GM23338 (cell line): Measurements from ENCODE around the gene KRTAP17-1. TPM values are rescaled to one million over a fixed set of nuclear protein-coding genes. Genes with fewer than 3 reads are reported as not detected.

Source experiments
- ATAC-seq: fragments of 200-7000 bp; cut with Tn5 transposase; 3 replicates; pipeline ENCODE4 v1.9.1; 2020
- DNase-seq: peaks from one replicate; pipeline ENCODE4 v3.0.0-alpha.2; 2015; ENCODE audit warnings: low spot score
- H2AFZ ChIP-seq: fragments of 200-600 bp; sonication (generic); 2 replicates; pipeline ENCODE4 v1.8.0; 2016; ENCODE audit warnings: antibody characterized with exemption, mild to moderate bottlenecking, moderate library complexity
- H3F3A ChIP-seq: fragments of 200-600 bp; sonication (generic); replicated peaks from 2 replicates; pipeline ENCODE4 v1.8.0; 2017; ENCODE audit warnings: antibody characterized with exemption, mixed run types, low read depth
- H3K27ac ChIP-seq: fragments of 200-600 bp; sonication (generic); 2 replicates; pipeline ENCODE4 v1.6.1; 2016; ENCODE audit warnings: low read depth
- H3K27me3 ChIP-seq: fragments of 200-600 bp; sonication (generic); 2 replicates; pipeline ENCODE4 v1.8.0; 2016; ENCODE audit warnings: mild to moderate bottlenecking, mixed run types, moderate library complexity; ENCODE audit not compliant: insufficient read depth
- H3K36me3 ChIP-seq: fragments of 200-600 bp; sonication (generic); 2 replicates; pipeline ENCODE4 v1.8.0; 2016; ENCODE audit warnings: mild to moderate bottlenecking; ENCODE audit not compliant: insufficient read depth
- H3K4me1 ChIP-seq: fragments of 200-600 bp; sonication (generic); 2 replicates; pipeline ENCODE4 v1.8.0; 2016; ENCODE audit warnings: mild to moderate bottlenecking, moderate library complexity; ENCODE audit not compliant: insufficient read depth
- H3K4me2 ChIP-seq: fragments of 200-600 bp; sonication (generic); 2 replicates; pipeline ENCODE4 v1.7.1; 2017; ENCODE audit warnings: mixed run types
- H3K4me3 ChIP-seq: fragments of 200-600 bp; sonication (generic); 2 replicates; pipeline ENCODE4 v1.6.1; 2016; ENCODE audit warnings: mixed run types
- H3K79me2 ChIP-seq: fragments of 200-600 bp; sonication (generic); replicated peaks from 2 replicates; pipeline ENCODE4 v1.8.0; 2017; ENCODE audit warnings: mild to moderate bottlenecking; ENCODE audit not compliant: insufficient read depth
- H3K9me2 ChIP-seq: fragments of 200-600 bp; sonication (generic); 2 replicates; pipeline ENCODE4 v1.8.0; 2017; ENCODE audit not compliant: insufficient read depth
- H4K20me1 ChIP-seq: fragments of 200-600 bp; sonication (generic); replicated peaks from 2 replicates; pipeline ENCODE4 v1.8.0; 2017; ENCODE audit warnings: mild to moderate bottlenecking; ENCODE audit not compliant: insufficient read depth
- H3K27ac Mint-ChIP-seq: 2 replicates; pipeline ENCODE4 v1.8.0; 2020; ENCODE audit warnings: inconsistent platforms, mild to moderate bottlenecking, moderate library complexity, mixed read lengths
- H3K27me3 Mint-ChIP-seq: 3 replicates; pipeline ENCODE4 v1.8.0; 2022; ENCODE audit warnings: low read depth, mild to moderate bottlenecking, moderate library complexity, mixed read lengths, inconsistent platforms; ENCODE audit not compliant: insufficient read depth, poor library complexity
- H3K36me3 Mint-ChIP-seq: 3 replicates; pipeline ENCODE4 v1.8.0; 2021; ENCODE audit warnings: low read depth, mild to moderate bottlenecking, inconsistent platforms, moderate library complexity, mixed read lengths
- H3K4me1 Mint-ChIP-seq: 3 replicates; pipeline ENCODE4 v1.8.0; 2020; ENCODE audit warnings: mild to moderate bottlenecking, inconsistent platforms, mixed read lengths
- H3K4me3 Mint-ChIP-seq: 3 replicates; pipeline ENCODE4 v1.8.0; 2021; ENCODE audit warnings: moderate library complexity, mild to moderate bottlenecking, inconsistent platforms, mixed read lengths
- H3K9me3 Mint-ChIP-seq: 3 replicates; pipeline ENCODE4 v1.8.0; 2020; ENCODE audit warnings: moderate library complexity, mild to moderate bottlenecking, inconsistent platforms, mixed read lengths
- CREB1 ChIP-seq: fragments of 250-450 bp; sonication (Bioruptor Pico); IDR thresholded peaks from 2 replicates; pipeline ENCODE4 v1.5.0; 2020; ENCODE audit warnings: low read depth, mild to moderate bottlenecking, moderate library complexity
- EZH2 ChIP-seq: fragments of 200-600 bp; sonication (generic); IDR thresholded peaks from one replicate; pipeline ENCODE4 v1.8.0; 2017; ENCODE audit warnings: antibody characterized with exemption, mild to moderate bottlenecking, low read depth; ENCODE audit not compliant: unreplicated experiment
- EZH2phosphoT487 ChIP-seq: fragments of 200-600 bp; sonication (generic); IDR thresholded peaks from one replicate; pipeline ENCODE4 v1.8.1; 2018; ENCODE audit warnings: antibody characterized with exemption; ENCODE audit not compliant: unreplicated experiment
- JUNB ChIP-seq: IDR thresholded peaks from one replicate; pipeline ENCODE4 v1.6.1; 2016; ENCODE audit warnings: antibody characterized with exemption; ENCODE audit not compliant: unreplicated experiment
- NANOG ChIP-seq: IDR thresholded peaks from 2 replicates; pipeline ENCODE4 v1.6.1; 2016; ENCODE audit warnings: antibody characterized with exemption, borderline replicate concordance
- POLR2AphosphoS5 ChIP-seq: IDR thresholded peaks from 2 replicates; pipeline ENCODE4 v1.6.1; 2016; ENCODE audit warnings: antibody characterized with exemption, low read depth
- STAT1 ChIP-seq: IDR thresholded peaks from one replicate; pipeline ENCODE4 v1.6.1; 2016; ENCODE audit warnings: antibody characterized with exemption; ENCODE audit not compliant: unreplicated experiment
- ZNF114 ChIP-seq: fragments of 250-450 bp; sonication (Bioruptor Pico); IDR thresholded peaks from 2 replicates; pipeline ENCODE4 v1.5.0; 2020; ENCODE audit warnings: mild to moderate bottlenecking, moderate library complexity
- ZNF331 ChIP-seq: fragments of 250-450 bp; sonication (Bioruptor Pico); IDR thresholded peaks from 2 replicates; pipeline ENCODE4 v1.5.0; 2020; ENCODE audit warnings: low read depth, mild to moderate bottlenecking, moderate library complexity
- polyA plus RNA-seq: library from polyadenylated mRNA; unstranded; fragments of >200 nt; fragmentation: Nextera tagmentation; extraction: Ambion mirVana; gene quantifications from 2 replicates; pipeline ENCODE4 v1.2.1, GENCODE V29; 2016
- total RNA-seq: library from RNA; depleted of rRNA; stranded (reverse); fragments of >200 nt; shearing (Covaris generic); gene quantifications from 2 replicates; pipeline ENCODE4 v1.2.3, GENCODE V29; 2014
- TF ChIP-seq, protein P1 (sequence below): IDR thresholded peaks from one replicate; pipeline ENCODE4 v1.6.1; 2018; ENCODE audit warnings: antibody characterized with exemption; ENCODE audit not compliant: unreplicated experiment
- TF ChIP-seq, protein P2 (sequence below), 2 experiments: fragments of 200-600 bp in 1 of 2; sonication (generic) in 1 of 2; conservative IDR thresholded peaks; 2 replicates each; pipeline versions ENCODE4 v1.5.1 to v1.6.1; 2016 to 2017; ENCODE audit warnings: antibody characterized with exemption in 2 of 2, low read depth in 2 of 2, mild to moderate bottlenecking in 2 of 2, moderate library complexity in 1 of 2
- TF ChIP-seq, protein P3 (sequence below): IDR thresholded peaks from 2 replicates; pipeline ENCODE4 v1.6.1; 2016; ENCODE audit warnings: antibody characterized with exemption
- TF ChIP-seq, protein P4 (sequence below): fragments of 250-450 bp; sonication (Bioruptor Pico); IDR thresholded peaks from 2 replicates; pipeline ENCODE4 v1.5.0; 2020; ENCODE audit warnings: mild to moderate bottlenecking, moderate library complexity

The KRTAP17-1 gene
- total and polyA plus RNA-seq, 2 experiments from 2014 or later = not detected

DNA sequence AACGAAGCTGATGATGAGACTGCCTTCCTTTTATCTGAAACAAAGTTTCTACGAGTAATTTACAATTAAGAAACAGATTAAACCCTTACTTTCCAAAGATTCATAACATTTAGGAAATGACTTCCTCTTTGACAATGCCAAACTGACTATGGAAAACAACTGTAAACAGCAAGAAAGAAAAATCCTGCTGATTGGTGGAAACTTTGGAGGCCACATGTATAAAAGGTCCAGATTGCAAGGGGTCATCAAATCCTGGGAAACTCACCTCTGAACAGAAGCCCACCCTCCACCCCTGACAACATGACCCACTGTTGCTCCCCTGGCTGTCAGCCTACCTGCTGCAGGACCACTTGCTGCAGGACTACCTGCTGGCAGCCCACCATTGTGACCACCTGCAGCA lies 50.4 kb downstream of the KRTAP17-1 start, which contains the start of gene KRTAP9-6:
KRTAP9-6 (plus strand) TSS at position 301 of the 400 bp plus-strand sequence; CDS start at position 301, 0 bp downstream.
- no peaks in the 10 kb centered on the region; the same call in 2 of the 3 replicates for H3K9me3 Mint-ChIP-seq
- Histone ChIP-seq H3K4me3 (no peak within 1 kb of the TSS), H4K20me1 (no peaks in the 10 kb centered on the region), H3F3A (no peaks in the 10 kb centered on the region), H3K36me3 (no peaks in the 10 kb centered on the region), H3K27ac (no peak within 1 kb of the TSS), H3K79me2 (no peaks in the 10 kb centered on the region), H2AFZ (no peak within 1 kb of the TSS), H3K9me2 (no peaks in the 10 kb centered on the region; the same call in 1 of the 2 replicates), H3K4me2 (no peak within 1 kb of the TSS), H3K27me3 (no peaks in the 10 kb centered on the region), H3K4me1 (no peaks in the 10 kb centered on the region)
- no peak for DNase-seq
- H3K27ac Mint-ChIP-seq = no peak within 1 kb of the TSS
- no peaks in the 10 kb centered on the region for H3K36me3 Mint-ChIP-seq
- H3K4me3 Mint-ChIP-seq = no peak within 1 kb of the TSS
- peaks cover 4% of the 10 kb centered on the region for H3K27me3 Mint-ChIP-seq
- TF ChIP-seq JUNB = no peak
- TF ChIP-seq, protein P1, sequence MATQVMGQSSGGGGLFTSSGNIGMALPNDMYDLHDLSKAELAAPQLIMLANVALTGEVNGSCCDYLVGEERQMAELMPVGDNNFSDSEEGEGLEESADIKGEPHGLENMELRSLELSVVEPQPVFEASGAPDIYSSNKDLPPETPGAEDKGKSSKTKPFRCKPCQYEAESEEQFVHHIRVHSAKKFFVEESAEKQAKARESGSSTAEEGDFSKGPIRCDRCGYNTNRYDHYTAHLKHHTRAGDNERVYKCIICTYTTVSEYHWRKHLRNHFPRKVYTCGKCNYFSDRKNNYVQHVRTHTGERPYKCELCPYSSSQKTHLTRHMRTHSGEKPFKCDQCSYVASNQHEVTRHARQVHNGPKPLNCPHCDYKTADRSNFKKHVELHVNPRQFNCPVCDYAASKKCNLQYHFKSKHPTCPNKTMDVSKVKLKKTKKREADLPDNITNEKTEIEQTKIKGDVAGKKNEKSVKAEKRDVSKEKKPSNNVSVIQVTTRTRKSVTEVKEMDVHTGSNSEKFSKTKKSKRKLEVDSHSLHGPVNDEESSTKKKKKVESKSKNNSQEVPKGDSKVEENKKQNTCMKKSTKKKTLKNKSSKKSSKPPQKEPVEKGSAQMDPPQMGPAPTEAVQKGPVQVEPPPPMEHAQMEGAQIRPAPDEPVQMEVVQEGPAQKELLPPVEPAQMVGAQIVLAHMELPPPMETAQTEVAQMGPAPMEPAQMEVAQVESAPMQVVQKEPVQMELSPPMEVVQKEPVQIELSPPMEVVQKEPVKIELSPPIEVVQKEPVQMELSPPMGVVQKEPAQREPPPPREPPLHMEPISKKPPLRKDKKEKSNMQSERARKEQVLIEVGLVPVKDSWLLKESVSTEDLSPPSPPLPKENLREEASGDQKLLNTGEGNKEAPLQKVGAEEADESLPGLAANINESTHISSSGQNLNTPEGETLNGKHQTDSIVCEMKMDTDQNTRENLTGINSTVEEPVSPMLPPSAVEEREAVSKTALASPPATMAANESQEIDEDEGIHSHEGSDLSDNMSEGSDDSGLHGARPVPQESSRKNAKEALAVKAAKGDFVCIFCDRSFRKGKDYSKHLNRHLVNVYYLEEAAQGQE = no peak
- no peak for TF ChIP-seq CREB1 (CRISPR knock-in tag)
- no peak for TF ChIP-seq EZH2phosphoT487
- TF ChIP-seq EZH2 = no peak
- TF ChIP-seq POLR2AphosphoS5 = no peak
- no peak for TF ChIP-seq ZNF114 (CRISPR knock-in tag)
- no peak for TF ChIP-seq ZNF331
- TF ChIP-seq, protein P2, sequence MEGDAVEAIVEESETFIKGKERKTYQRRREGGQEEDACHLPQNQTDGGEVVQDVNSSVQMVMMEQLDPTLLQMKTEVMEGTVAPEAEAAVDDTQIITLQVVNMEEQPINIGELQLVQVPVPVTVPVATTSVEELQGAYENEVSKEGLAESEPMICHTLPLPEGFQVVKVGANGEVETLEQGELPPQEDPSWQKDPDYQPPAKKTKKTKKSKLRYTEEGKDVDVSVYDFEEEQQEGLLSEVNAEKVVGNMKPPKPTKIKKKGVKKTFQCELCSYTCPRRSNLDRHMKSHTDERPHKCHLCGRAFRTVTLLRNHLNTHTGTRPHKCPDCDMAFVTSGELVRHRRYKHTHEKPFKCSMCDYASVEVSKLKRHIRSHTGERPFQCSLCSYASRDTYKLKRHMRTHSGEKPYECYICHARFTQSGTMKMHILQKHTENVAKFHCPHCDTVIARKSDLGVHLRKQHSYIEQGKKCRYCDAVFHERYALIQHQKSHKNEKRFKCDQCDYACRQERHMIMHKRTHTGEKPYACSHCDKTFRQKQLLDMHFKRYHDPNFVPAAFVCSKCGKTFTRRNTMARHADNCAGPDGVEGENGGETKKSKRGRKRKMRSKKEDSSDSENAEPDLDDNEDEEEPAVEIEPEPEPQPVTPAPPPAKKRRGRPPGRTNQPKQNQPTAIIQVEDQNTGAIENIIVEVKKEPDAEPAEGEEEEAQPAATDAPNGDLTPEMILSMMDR (conservative IDR thresholded peaks at IDR 0.05; ENCODE audit: low read depth in 2 of 2) = no peak
- TF ChIP-seq, protein P3, sequence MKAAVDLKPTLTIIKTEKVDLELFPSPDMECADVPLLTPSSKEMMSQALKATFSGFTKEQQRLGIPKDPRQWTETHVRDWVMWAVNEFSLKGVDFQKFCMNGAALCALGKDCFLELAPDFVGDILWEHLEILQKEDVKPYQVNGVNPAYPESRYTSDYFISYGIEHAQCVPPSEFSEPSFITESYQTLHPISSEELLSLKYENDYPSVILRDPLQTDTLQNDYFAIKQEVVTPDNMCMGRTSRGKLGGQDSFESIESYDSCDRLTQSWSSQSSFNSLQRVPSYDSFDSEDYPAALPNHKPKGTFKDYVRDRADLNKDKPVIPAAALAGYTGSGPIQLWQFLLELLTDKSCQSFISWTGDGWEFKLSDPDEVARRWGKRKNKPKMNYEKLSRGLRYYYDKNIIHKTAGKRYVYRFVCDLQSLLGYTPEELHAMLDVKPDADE = no peak
- no peak for TF ChIP-seq STAT1
- TF ChIP-seq, protein P4, sequence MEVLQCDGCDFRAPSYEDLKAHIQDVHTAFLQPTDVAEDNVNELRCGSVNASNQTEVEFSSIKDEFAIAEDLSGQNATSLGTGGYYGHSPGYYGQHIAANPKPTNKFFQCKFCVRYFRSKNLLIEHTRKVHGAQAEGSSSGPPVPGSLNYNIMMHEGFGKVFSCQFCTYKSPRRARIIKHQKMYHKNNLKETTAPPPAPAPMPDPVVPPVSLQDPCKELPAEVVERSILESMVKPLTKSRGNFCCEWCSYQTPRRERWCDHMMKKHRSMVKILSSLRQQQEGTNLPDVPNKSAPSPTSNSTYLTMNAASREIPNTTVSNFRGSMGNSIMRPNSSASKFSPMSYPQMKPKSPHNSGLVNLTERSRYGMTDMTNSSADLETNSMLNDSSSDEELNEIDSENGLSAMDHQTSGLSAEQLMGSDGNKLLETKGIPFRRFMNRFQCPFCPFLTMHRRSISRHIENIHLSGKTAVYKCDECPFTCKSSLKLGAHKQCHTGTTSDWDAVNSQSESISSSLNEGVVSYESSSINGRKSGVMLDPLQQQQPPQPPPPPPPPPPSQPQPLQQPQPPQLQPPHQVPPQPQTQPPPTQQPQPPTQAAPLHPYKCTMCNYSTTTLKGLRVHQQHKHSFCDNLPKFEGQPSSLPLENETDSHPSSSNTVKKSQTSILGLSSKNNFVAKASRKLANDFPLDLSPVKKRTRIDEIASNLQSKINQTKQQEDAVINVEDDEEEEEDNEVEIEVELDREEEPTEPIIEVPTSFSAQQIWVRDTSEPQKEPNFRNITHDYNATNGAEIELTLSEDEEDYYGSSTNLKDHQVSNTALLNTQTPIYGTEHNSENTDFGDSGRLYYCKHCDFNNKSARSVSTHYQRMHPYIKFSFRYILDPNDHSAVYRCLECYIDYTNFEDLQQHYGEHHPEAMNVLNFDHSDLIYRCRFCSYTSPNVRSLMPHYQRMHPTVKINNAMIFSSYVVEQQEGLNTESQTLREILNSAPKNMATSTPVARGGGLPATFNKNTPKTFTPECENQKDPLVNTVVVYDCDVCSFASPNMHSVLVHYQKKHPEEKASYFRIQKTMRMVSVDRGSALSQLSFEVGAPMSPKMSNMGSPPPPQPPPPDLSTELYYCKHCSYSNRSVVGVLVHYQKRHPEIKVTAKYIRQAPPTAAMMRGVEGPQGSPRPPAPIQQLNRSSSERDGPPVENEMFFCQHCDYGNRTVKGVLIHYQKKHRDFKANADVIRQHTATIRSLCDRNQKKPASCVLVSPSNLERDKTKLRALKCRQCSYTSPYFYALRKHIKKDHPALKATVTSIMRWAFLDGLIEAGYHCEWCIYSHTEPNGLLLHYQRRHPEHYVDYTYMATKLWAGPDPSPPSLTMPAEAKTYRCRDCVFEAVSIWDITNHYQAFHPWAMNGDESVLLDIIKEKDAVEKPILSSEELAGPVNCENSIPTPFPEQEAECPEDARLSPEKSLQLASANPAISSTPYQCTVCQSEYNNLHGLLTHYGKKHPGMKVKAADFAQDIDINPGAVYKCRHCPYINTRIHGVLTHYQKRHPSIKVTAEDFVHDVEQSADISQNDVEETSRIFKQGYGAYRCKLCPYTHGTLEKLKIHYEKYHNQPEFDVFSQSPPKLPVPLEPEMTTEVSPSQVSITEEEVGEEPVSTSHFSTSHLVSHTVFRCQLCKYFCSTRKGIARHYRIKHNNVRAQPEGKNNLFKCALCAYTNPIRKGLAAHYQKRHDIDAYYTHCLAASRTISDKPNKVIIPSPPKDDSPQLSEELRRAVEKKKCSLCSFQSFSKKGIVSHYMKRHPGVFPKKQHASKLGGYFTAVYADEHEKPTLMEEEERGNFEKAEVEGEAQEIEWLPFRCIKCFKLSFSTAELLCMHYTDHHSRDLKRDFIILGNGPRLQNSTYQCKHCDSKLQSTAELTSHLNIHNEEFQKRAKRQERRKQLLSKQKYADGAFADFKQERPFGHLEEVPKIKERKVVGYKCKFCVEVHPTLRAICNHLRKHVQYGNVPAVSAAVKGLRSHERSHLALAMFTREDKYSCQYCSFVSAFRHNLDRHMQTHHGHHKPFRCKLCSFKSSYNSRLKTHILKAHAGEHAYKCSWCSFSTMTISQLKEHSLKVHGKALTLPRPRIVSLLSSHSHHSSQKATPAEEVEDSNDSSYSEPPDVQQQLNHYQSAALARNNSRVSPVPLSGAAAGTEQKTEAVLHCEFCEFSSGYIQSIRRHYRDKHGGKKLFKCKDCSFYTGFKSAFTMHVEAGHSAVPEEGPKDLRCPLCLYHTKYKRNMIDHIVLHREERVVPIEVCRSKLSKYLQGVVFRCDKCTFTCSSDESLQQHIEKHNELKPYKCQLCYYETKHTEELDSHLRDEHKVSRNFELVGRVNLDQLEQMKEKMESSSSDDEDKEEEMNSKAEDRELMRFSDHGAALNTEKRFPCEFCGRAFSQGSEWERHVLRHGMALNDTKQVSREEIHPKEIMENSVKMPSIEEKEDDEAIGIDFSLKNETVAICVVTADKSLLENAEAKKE (CRISPR knock-in tag) = no peak
- TF ChIP-seq NANOG = no peak
- no peaks in the 10 kb centered on the region for H3K4me1 Mint-ChIP-seq
- ATAC-seq = no peak
